Panc1 (cell line): ENCODE results near the gene TTLL5. TPM values are rescaled to one million over a fixed set of nuclear protein-coding genes. Genes with fewer than 3 reads are reported as not detected.

ENCODE experiments used
- ATAC-seq: fragments of 200-7000 bp; cut with Tn5 transposase; 2 replicates; pipeline ENCODE4 v1.9.1; 2020; ENCODE audit warnings: mild to moderate bottlenecking, moderate library complexity
- BruUV-seq: library from RNA; stranded (reverse); fragments of 400-500 nt; replicated peaks from 2 replicates; lab custom pipeline; 2021; lab: Mats Ljungman, UMichigan
- CTCF ChIA-PET: fragments of 300-600 bp; sonication (Branson Sonifier 250); formaldehyde crosslinking; loops from one replicate; lab custom pipeline; 2022; ENCODE audit warnings: antibody characterized with exemption; lab: Charles Lee
- POLR2A ChIA-PET: fragments of 300-600 bp; sonication (Branson Sonifier 250); formaldehyde crosslinking; loops from one replicate; lab custom pipeline; 2022; ENCODE audit warnings: antibody characterized with exemption; lab: Charles Lee
- DNase-seq: peaks from one replicate; pipeline ENCODE4 v3.0.0-alpha.2; 2010; ENCODE audit warnings: low read depth, low spot score
- H3K27ac ChIP-seq: 2 replicates; pipeline ENCODE4 v1.5.1; 2011; ENCODE audit warnings: mild to moderate bottlenecking, low read length, inconsistent platforms
- H3K27me3 ChIP-seq: fragments of 200-500 bp; sonication (Bioruptor generic); 2 replicates; pipeline ENCODE4 v1.6.0; 2014; ENCODE audit warnings: low read length, inconsistent platforms; ENCODE audit not compliant: control insufficient read depth, insufficient read depth
- H3K36me3 ChIP-seq: fragments of 200-500 bp; sonication (Bioruptor generic); 2 replicates; pipeline ENCODE4 v1.5.1; 2014; ENCODE audit warnings: inconsistent platforms, mild to moderate bottlenecking, low read length, moderate library complexity; ENCODE audit not compliant: control insufficient read depth, insufficient read depth
- H3K4me1 ChIP-seq: 2 replicates; pipeline ENCODE4 v1.5.1; 2011; ENCODE audit warnings: inconsistent platforms, mild to moderate bottlenecking, low read length, moderate library complexity; ENCODE audit not compliant: control insufficient read depth, insufficient read depth
- H3K4me3 ChIP-seq, 2 experiments: 2 replicates each; pipeline ENCODE4 v1.5.1; 2011 to 2012; ENCODE audit warnings: low read depth in 2 of 2, low read length in 2 of 2, mild to moderate bottlenecking in 2 of 2, inconsistent platforms in 1 of 2, moderate library complexity in 1 of 2
- H3K9me3 ChIP-seq: fragments of 200-500 bp; sonication (Bioruptor generic); 2 replicates; pipeline ENCODE4 v1.5.1; 2014; ENCODE audit warnings: low read depth, mild to moderate bottlenecking, inconsistent platforms, low read length, moderate library complexity; ENCODE audit not compliant: control insufficient read depth, insufficient read depth
- CTCF ChIP-seq: fragments of 450-650 bp; IDR thresholded peaks from 2 replicates; pipeline ENCODE4 v1.5.1; 2017; ENCODE audit warnings: mild to moderate bottlenecking
- POLR2AphosphoS5 ChIP-seq: IDR thresholded peaks from 2 replicates; pipeline ENCODE4 v1.6.1; 2012; ENCODE audit warnings: mild to moderate bottlenecking, low read depth, low read length, moderate library complexity
- REST ChIP-seq, 2 experiments: IDR thresholded peaks; 2 replicates each; pipeline ENCODE4 v1.6.1; 2011 to 2012; ENCODE audit warnings: low read depth in 2 of 2, control low read depth in 1 of 2, low read length in 1 of 2, mild to moderate bottlenecking in 1 of 2, moderate library complexity in 1 of 2; ENCODE audit not compliant: insufficient read depth in 1 of 2
- SIN3A ChIP-seq: IDR thresholded peaks from 2 replicates; pipeline ENCODE4 v1.6.1; 2012; ENCODE audit warnings: low read depth, mild to moderate bottlenecking, low read length, moderate library complexity, borderline replicate concordance; ENCODE audit not compliant: insufficient read depth
- TCF7L2 ChIP-seq: IDR thresholded peaks from 2 replicates; pipeline ENCODE4 v1.6.1; 2011; ENCODE audit warnings: mild to moderate bottlenecking, low read depth, low read length, inconsistent platforms
- in situ Hi-C: cut with HindIII; loops from 2 replicates; pipeline ENCODE4 v1.10.0; 2016; ENCODE audit warnings: low sequenced_read_pairs, low pct_unique_long_range_greater_than_20kb
- intact Hi-C: fragments of 100-400 bp; cut with micrococcal nuclease; formaldehyde crosslinking; loops from one replicate; pipeline ENCODE4 v1.10.0; 2022; ENCODE audit not compliant: unreplicated experiment
- total RNA-seq: library from RNA; stranded (reverse); gene quantifications from one replicate; pipeline ENCODE4 v1.2.1, GENCODE V29; 2021; ENCODE audit not compliant: unreplicated experiment

The TTLL5 gene
- total RNA-seq, 1 experiment from 2014 or later: 23.5 TPM

GRCh38 chr14:75860561-75861160, 199.6 kb downstream of the TTLL5 start:
- BruUV-seq: no TSS peak
- in situ Hi-C loops (no loop called here), intact Hi-C loops (no loop called here)
- TF ChIP-seq CTCF (no peak), REST (IDR thresholded peaks at IDR 0.05; ENCODE audit: insufficient read depth in 1 of 2, low read depth in 2 of 2, low read length in 1 of 2) (no peak), TCF7L2 (no peak), SIN3A (no peak), POLR2AphosphoS5 (no peak)
- H3K27me3 ChIP-seq: no peaks in the 10 kb centered on the region
- CTCF ChIA-PET: no interaction called here
- no peaks in the 10 kb centered on the region for H3K9me3 ChIP-seq
- DNase-seq (no peak), ATAC-seq (no peak)
- POLR2A ChIA-PET: interaction anchor here (0.6 kb wide), 1 partner anchor 113 kb away, joined by 3 read pairs; no protein-coding TSS in a partner anchor
- H3K4me1 ChIP-seq: no peaks in the 10 kb centered on the region; the same call in 1 of the 2 replicates
- no peak overlapping the region for H3K4me3 ChIP-seq
- H3K27ac ChIP-seq: peak overlapping the region; percentile 34; the same call in 1 of the 2 replicates
- peaks cover 2% of the 10 kb centered on the region; the same call in 1 of the 2 replicates for H3K36me3 ChIP-seq

GRCh38 chr14:75861161-75861621, 200.1 kb downstream of the TTLL5 start:
- H3K27ac ChIP-seq: peak overlapping the region; percentile 34; the same call in 1 of the 2 replicates
- H3K36me3 ChIP-seq: peaks cover 2% of the 10 kb centered on the region; the same call in 1 of the 2 replicates
- in situ Hi-C loops (no loop called here), intact Hi-C loops (no loop called here)
- ChIA-PET CTCF (no interaction called here), POLR2A (interaction anchor here (0.6 kb wide), 1 partner anchor 113 kb away, joined by 3 read pairs; no protein-coding TSS in a partner anchor)
- no peak overlapping the region for H3K4me3 ChIP-seq
- TF ChIP-seq CTCF (no peak), REST (IDR thresholded peaks at IDR 0.05; ENCODE audit: insufficient read depth in 1 of 2, low read depth in 2 of 2, low read length in 1 of 2) (no peak), SIN3A (no peak), POLR2AphosphoS5 (no peak), TCF7L2 (no peak)
- peaks cover 1% of the 10 kb centered on the region for H3K4me1 ChIP-seq
- no peak for ATAC-seq
- H3K27me3 ChIP-seq: no peaks in the 10 kb centered on the region
- DNase-seq: no peak
- no peaks in the 10 kb centered on the region for H3K9me3 ChIP-seq
- BruUV-seq: no TSS peak
